GM18909 (cell line): Measurements from ENCODE around the gene CGN.

Experiments used
- ATAC-seq: cut with Tn5 transposase; IDR thresholded peaks from one replicate; pipeline ENCODE4 v1.9.1; 2021; ENCODE audit warnings: mild to moderate bottlenecking; ENCODE audit not compliant: unreplicated experiment, poor library complexity

The CGN gene

GRCh38 chr1:151495316-151495715, 15.9 kb upstream of the CGN start:
- ATAC-seq: no peak

DNA sequence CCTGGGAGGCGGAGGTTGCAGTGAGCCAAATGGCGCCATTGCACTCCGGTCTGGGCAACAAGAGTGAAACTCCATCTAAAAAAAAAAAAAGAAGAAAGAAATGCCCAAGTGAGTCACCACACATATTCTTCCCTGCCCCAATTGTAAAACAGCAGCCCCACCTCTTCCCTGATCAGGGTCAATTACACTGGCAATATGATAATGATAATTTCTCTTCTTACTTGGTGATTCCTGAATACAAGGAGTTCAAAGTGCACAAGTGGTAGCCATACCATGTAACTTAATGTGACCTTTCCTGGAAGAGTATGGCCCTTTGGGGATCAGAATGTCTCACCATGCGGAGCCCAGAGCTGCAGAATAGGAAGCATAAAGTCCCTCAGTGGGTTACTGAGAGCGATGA, 11.8 kb upstream of the CGN start:
- no peak for ATAC-seq

DNA sequence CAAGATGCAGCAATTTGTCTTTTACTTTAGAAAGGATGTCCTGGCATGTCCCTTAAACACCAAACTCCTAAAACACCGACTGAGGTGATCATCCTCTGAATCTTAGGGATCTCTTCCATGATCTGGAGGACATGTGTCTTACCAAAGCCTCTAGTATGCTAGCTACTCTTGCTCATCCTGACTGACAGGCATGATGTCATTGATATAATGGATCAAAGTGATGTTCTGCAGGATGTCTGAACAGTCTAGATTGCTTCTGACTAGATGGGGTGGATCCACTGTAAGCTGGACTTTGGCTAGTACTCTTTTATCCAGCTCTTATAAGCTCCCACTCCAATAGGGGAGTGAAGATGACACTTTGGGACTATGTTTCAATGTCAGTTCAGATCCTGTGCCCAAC, 11.3 kb upstream of the CGN start:
- ATAC-seq: no peak

DNA sequence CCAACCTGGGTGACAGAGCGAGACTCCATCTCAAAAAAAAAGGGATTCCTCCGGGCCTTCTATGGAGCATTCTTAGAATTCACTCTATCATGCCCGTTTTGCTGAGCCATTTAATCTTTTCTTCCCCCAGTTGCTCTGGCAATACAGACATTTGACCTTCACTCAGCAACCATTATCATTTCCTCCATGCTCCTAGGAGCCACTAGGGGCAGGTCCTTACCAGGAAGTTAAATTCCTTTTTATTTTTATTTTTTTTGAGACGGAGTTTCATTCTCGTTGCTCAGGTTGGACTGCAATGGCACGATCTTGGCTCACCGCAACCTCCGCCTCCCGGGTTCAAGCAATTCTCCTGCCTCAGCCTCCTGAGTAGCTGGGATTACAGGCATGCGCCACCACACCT, 9.7 kb upstream of the CGN start:
- no peak for ATAC-seq

DNA sequence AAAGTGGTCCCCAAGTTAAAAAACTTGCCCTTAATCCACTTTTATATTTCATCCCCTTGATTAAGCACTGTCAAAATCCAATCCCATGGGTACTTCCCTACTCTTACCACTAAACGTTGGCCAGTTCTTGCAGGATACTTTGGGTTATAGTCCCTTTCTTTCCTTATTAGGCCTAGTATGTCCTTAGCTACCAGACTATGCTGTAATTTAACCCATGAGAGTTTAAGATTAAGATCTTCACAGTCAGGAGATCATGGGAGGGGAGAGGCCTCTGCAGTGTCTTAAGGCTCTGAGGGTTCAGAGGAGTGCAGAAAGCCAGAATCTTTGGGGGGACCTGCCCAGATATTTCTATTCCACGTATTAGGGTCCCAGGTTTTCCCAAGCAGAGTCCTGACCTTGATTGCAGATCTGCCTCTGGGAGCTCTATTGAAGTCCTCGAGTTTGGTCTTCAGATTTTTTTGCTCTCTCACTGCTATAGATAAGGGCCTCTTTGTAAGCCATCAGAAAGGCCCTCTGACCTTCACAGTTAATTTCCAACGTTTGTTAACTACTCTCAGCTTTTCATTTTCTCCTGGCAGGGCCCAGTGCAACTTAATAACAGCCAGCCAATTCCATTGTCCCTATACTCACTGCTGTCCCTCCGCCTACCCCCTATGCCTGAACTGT, 9.0 kb upstream of the CGN start:
- ATAC-seq: no peak

- no peak for ATAC-seq
These were observed 8.1 kb upstream of the CGN start for GRCh38 chr1:151502859-151503780.

DNA sequence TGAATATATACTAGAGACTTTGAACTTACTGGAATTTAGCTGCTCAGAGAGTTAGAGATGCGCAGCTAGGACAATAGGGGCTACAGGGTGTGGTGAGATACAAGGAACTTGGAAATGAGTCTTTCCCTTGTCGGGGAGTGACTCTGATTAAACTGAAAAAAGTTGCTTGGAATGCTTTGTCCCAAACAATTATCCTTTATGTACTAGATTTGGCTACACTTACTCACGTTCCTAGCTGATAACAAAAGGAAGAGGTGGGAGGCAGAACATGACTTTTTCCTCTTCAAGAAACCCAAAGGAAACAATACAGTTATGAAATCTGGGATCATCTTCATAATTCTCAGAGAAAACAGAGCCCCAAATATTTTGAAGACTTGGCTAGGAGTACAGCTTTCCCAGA, 6.9 kb upstream of the CGN start:
- no peak for ATAC-seq

- ATAC-seq: no peak
These were observed 6.4 kb upstream of the CGN start for GRCh38 chr1:151504759-151505158.

GRCh38 chr1:151508833-151509232, 2.4 kb upstream of the CGN start:
- no peak for ATAC-seq

GRCh38 chr1:151509350-151510019, 1.7 kb upstream of the CGN start:
- no peak for ATAC-seq

DNA sequence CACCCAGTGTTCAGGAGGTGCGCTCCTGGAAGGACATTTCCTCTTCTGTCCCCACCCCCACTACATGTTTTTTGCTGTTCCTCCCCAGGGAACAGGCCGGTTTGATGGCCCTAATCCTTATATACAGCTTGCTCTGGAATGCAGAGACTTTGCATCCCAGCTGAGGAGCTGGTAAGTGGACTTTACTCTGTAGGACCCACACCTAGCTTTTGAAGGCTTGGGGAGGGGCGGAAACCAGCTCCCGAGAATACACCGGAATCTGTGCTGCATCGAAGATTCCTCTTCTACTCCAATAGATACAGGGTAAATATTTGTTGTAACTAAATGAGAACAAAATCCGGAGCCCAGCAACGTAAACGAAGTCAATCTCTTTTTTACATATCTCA, 1.2 kb upstream of the CGN start:
- ATAC-seq: no peak

DNA sequence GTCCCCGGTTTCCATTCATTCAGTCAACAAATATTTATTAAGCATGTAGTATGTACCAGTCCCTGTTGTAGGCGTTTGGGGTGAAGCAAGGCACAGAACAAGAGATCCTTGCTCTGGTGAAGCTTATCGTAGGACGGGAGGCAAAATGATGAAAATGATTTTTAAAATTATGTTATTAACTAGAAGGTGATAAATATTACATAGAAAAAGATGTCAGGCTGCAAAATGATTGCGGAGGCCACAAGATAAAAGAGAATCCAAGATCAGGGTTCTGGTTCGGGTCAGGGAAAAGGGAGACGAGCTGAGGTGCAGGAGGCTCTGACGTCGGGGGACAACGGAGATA, 602 bp upstream of the CGN start:
- ATAC-seq: no peak

GRCh38 chr1:151511636-151512215, 539 bp downstream of the CGN start:
- ATAC-seq: no peak

- no peak for ATAC-seq
These were observed 1.1 kb downstream of the CGN start for GRCh38 chr1:151512326-151512725.

DNA sequence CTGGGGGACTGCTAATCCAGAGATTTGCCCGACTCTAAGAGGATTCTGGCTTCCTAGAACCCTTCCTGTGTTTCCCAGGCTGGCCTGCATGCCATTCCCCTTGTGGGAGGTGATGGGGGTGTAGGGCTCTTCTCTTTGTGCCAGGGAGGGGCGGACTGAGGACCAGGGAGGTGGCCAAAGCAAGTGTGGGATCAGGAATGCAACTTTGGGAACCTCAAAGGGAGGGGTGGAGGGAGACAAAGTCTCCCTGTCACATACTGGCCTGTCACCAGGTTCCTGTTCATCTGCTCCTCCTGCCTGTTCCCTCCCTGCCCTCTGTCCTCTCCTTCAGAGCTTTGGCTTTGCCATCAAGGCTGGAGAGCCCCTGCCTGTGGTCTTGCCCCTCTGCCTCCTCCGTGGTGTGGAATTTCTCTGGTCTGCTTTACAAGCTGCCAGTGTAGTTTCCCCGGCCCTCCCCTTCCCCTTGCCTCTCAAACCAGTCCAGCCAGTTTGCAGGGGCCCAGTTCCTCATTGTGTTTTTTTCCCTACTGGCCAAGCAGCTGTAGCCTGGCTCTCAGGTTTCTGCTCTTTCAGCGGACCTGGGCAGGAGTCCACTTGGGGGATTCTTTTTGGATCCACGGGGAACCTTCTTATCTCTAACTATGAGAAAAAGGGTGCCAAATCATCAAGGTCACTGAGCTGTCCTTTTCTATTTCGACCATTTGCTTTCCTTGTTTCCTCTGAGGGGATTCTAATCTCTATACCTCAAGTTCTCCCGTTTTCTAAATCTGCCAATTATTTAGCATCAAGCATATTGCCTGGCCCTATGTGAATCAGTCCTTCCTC, 1.8 kb downstream of the CGN start:
- no peak for ATAC-seq

GRCh38 chr1:151513626-151514121, 2.5 kb downstream of the CGN start:
- ATAC-seq: no peak

GRCh38 chr1:151514366-151514765, 3.2 kb downstream of the CGN start:
- ATAC-seq: no peak

GRCh38 chr1:151515265-151515664, 4.1 kb downstream of the CGN start:
- ATAC-seq: no peak

GRCh38 chr1:151516031-151516511, 4.9 kb downstream of the CGN start:
- no peak for ATAC-seq

GRCh38 chr1:151518431-151518830, 7.2 kb downstream of the CGN start:
- ATAC-seq: no peak
